Activated CD4-positive, alpha-beta memory T cell treated with anti-CD3 and anti-CD28 coated beads for 36 hours (primary cell): ENCODE measurements around the gene EPG5. TPM values are rescaled to one million over a fixed set of nuclear protein-coding genes. Genes with fewer than 3 reads are reported as not detected.
"Not testable (repeated sequence)": the region's sequence is repeated elsewhere in the genome, so short reads cannot be mapped to it uniquely, and the experiment has no call there.

ENCODE experiments used
- CTCF ChIA-PET: fragments of 350-600 bp; sonication (Branson Sonifier 250); formaldehyde crosslinking; loops from one replicate; lab custom pipeline; 2021; ENCODE audit warnings: antibody characterized with exemption, inconsistent platforms; lab: Charles Lee
- POLR2A ChIA-PET: fragments of 350-600 bp; sonication (Branson Sonifier 250); formaldehyde crosslinking; loops from one replicate; lab custom pipeline; 2021; ENCODE audit warnings: antibody characterized with exemption; lab: Charles Lee
- DNase-seq: peaks from one replicate; pipeline ENCODE4 v3.0.0-alpha.2; 2020
- H3K27ac Mint-ChIP-seq: one replicate; pipeline ENCODE4 v1.8.0; 2021; ENCODE audit warnings: mixed read lengths
- H3K27me3 Mint-ChIP-seq: one replicate; pipeline ENCODE4 v1.8.0; 2021; ENCODE audit warnings: mixed read lengths
- H3K36me3 Mint-ChIP-seq: one replicate; pipeline ENCODE4 v1.8.0; 2021; ENCODE audit warnings: mixed read lengths
- H3K4me1 Mint-ChIP-seq: one replicate; pipeline ENCODE4 v1.8.0; 2021; ENCODE audit warnings: low read depth, mixed read lengths
- H3K4me3 Mint-ChIP-seq: one replicate; pipeline ENCODE4 v1.8.0; 2021; ENCODE audit warnings: mild to moderate bottlenecking, mixed read lengths
- H3K9me3 Mint-ChIP-seq: one replicate; pipeline ENCODE4 v1.8.0; 2021; ENCODE audit warnings: mixed read lengths
- intact Hi-C: fragments of 100-400 bp; cut with micrococcal nuclease; formaldehyde crosslinking; loops from one replicate; pipeline ENCODE4 v1.15.1; 2023
- total RNA-seq, 2 experiments: library from RNA; stranded (reverse); gene quantifications; one replicate each; pipeline ENCODE4 v1.2.3, GENCODE V29; 2021

The EPG5 gene
- total RNA-seq, 2 experiments from 2014 or later, result 18.8 to 21.4 TPM

DNA sequence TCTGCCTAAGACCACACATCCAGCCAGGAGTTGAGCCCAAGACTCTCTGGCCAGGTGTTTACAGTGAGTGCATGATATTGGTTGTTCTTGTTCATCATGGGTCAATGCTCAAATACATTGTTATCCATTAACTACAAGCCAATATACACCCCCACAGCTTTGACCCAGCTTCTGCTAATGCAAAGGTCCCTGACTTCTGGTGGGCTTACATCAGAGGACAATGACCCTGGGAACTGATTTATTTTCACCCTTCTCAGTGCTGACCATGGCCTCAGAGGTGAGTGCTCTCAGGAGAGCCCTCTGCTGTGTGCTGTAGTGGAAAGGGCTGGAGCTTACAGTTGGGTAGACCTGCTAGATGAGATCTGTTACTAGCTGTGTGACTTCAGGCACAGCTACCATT is 152.4 kb downstream of the EPG5 start:
- CTCF ChIA-PET, result interaction anchor here (0.6 kb wide), 1 partner anchor 149 kb away, joined by 4 read pairs; no protein-coding TSS in a partner anchor
- peaks cover 21% of the 10 kb centered on the region for H3K9me3 Mint-ChIP-seq
- H3K27me3 Mint-ChIP-seq, intact Hi-C loops, H3K4me3 Mint-ChIP-seq, POLR2A ChIA-PET, DNase-seq, H3K27ac Mint-ChIP-seq, H3K4me1 Mint-ChIP-seq, H3K36me3 Mint-ChIP-seq: not testable (repeated sequence)

DNA sequence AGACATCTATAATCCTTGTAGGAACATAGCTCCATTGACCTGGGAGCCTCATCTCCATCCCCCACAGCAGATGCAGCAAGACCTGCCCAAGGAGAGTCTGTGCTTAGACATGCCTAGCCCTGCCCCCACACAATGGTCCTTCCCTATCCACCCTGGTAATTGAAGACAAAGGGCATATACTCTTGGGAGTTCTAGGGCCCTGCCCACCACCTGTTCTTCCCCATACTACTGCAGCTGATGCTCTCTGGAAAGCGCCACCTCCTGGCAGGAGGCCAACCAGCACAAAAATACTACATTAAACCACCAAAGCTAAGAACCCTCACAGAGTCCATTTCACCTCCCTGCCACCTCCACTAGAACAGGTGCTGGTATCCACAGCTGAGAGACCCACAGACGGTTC is 160.0 kb downstream of the EPG5 start:
- intact Hi-C loops, result loop anchor here (10.0 kb wide), 1 partner anchor 142 kb away; no protein-coding TSS in a partner anchor
- CTCF ChIA-PET, result interaction anchor here (0.8 to 4.1 kb wide), 7 partner anchors 73 to 338 kb away, joined by 3 to 13 read pairs (median 4); no protein-coding TSS in a partner anchor
- H3K27ac Mint-ChIP-seq, H3K27me3 Mint-ChIP-seq, H3K4me3 Mint-ChIP-seq, H3K36me3 Mint-ChIP-seq, POLR2A ChIA-PET: not testable (repeated sequence)
- DNase-seq, result peak; percentile 55
- Mint-ChIP-seq H3K9me3 (peaks cover 28% of the 10 kb centered on the region), H3K4me1 (peaks cover 17% of the 10 kb centered on the region)

DNA sequence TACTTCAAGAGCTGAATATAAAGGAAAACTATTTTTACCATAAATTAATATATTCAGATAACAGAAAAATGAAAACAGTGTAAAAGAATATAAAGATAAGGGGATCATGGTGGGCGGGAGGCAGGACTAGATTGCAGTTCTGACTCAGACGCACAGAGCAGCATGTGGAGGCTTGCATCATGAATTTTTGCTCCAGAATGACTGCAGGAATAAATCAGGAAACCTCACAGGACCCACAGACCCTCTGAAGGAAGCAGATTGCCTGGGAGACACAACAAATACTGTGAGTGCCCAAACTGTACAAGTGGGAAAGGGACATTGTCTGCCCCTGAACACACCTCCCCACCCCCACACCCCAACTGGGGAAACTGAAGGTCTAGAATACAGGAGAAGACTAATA is 160.9 kb downstream of the EPG5 start:
- POLR2A ChIA-PET, result no interaction called here
- H3K36me3 Mint-ChIP-seq, result peaks cover 2% of the 10 kb centered on the region
- CTCF ChIA-PET, result interaction anchor here (0.8 to 4.1 kb wide), 5 partner anchors 73 to 141 kb away, joined by 3 to 13 read pairs (median 4); no protein-coding TSS in a partner anchor
- peaks cover 25% of the 10 kb centered on the region for H3K9me3 Mint-ChIP-seq
- no peak for DNase-seq
- H3K4me3 Mint-ChIP-seq, result no peak overlapping the region
- H3K27me3 Mint-ChIP-seq, result peaks cover 7% of the 10 kb centered on the region
- peaks cover 17% of the 10 kb centered on the region for H3K4me1 Mint-ChIP-seq
- intact Hi-C loops, result loop anchor here (10.0 kb wide), 1 partner anchor 141 kb away; no protein-coding TSS in a partner anchor
- H3K27ac Mint-ChIP-seq, result no peak overlapping the region

DNA sequence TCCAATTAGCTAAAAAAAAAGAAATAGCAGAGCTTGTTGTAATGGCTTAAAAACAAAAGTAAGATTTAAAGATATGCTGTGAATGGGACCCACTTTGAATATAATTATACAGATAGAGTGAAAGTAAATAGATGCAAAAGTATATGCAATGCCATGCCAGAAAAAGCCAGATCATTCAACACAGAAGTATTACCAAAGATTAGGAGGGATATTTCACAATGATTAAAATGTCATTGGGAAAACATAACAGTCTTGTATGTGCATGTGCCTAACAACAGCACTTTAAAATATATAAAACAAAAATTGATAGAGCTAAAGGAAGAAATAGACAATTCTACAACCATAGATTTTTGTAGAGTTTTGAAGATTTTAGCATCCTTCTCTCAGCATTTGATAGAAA is 161.6 kb downstream of the EPG5 start:
- Mint-ChIP-seq H3K4me3 (no peak overlapping the region), H3K27ac (no peak overlapping the region), H3K36me3 (peaks cover 2% of the 10 kb centered on the region), H3K4me1 (peaks cover 17% of the 10 kb centered on the region), H3K27me3 (peaks cover 7% of the 10 kb centered on the region), H3K9me3 (peaks cover 25% of the 10 kb centered on the region)
- ChIA-PET POLR2A (no interaction called here), CTCF (interaction anchor here (0.7 to 4.1 kb wide), 5 partner anchors 74 to 182 kb away, joined by 3 to 13 read pairs (median 3); no protein-coding TSS in a partner anchor)
- intact Hi-C loops, result loop anchor here (10.0 kb wide), 1 partner anchor 141 kb away; no protein-coding TSS in a partner anchor
- DNase-seq, result no peak

DNA sequence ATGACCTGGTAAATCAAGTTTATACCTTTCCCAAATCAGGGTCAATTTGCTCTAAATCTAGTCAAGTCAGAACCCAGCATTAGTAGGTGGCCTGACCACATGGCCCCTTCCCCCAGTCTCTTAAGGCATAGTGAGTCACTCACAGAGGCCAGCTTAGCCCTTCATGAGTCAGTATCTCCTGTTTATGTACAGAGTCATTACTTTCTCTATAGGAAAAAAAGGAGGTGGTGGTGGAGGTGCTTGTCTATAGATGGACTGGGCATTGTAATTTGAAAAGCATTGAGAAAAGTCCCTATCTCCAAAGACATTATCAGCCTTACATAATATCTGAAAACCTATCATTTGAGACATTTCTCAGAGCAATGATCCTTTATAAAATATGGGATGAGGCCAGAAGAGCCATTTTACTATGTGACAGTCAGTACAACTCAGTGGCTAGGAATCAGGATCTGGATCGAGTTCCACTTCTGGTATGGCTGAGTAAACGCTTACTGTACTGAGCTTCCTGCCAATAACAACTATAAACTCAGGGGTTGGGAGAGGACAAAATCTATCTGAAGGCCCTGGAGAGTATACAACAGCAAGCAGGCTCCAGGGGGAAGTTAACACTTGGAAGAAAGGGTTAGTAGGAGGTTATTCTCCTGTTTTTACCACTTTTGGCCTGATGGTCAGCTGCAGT is 164.2 kb downstream of the EPG5 start:
- DNase-seq, result peak; percentile 52
- no peak overlapping the region for H3K27ac Mint-ChIP-seq
- CTCF ChIA-PET, result interaction anchor here (1.3 kb wide), 1 partner anchor 115 kb away, joined by 4 read pairs; no protein-coding TSS in a partner anchor

DNA sequence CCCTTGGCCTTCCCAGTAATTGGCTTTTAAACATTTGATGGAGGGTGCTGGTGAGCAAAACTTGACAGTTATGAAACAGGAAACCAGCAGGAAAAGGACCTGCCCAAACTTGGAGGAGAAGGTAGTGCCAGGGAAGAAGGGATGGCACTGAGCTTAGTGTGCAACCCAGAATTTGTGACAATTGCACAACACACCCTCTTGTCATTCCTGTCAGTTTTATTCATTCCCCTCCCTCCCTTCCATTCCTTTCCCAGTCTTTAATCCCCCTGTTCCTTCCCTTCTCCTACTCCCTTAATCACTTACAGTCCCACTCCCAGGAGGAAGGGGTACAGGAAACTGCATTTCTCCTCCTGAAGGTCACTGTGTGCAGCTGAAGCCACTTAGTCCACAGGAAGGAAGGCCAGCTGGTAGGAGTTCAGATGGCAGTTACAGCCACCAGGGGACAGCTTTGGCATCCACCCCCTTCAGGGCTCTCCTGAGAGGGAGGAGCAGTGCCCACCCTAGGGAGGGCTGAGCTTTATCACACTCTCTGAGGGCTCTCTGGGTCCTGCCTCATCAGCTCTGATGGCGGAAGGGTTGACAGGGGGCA is 165.6 kb downstream of the EPG5 start:
- CTCF ChIA-PET, result no interaction called here
- peaks cover 11% of the 10 kb centered on the region for H3K9me3 Mint-ChIP-seq
- POLR2A ChIA-PET, result no interaction called here

More for the DNA sequence above, 164.2 kb downstream of the EPG5 start:
- H3K4me1 Mint-ChIP-seq, result peaks cover 8% of the 10 kb centered on the region
- no peak overlapping the region for H3K4me3 Mint-ChIP-seq
- H3K36me3 Mint-ChIP-seq, result peaks cover 2% of the 10 kb centered on the region
- POLR2A ChIA-PET, result no interaction called here
- intact Hi-C loops, result loop anchor here (5.0 to 10.0 kb wide), 2 partner anchors 69 to 138 kb away; no protein-coding TSS in a partner anchor
- H3K9me3 Mint-ChIP-seq, result peaks cover 11% of the 10 kb centered on the region
- H3K27me3 Mint-ChIP-seq, result peaks cover 7% of the 10 kb centered on the region

More for the DNA sequence above, 165.6 kb downstream of the EPG5 start:
- no peak for DNase-seq
- intact Hi-C loops, result loop anchor here (5.0 to 10.0 kb wide), 2 partner anchors 71 to 137 kb away; no protein-coding TSS in a partner anchor
- peaks cover 7% of the 10 kb centered on the region for H3K27me3 Mint-ChIP-seq
- H3K4me1 Mint-ChIP-seq, result peaks cover 8% of the 10 kb centered on the region
- H3K36me3 Mint-ChIP-seq, result peaks cover 2% of the 10 kb centered on the region
- H3K4me3 Mint-ChIP-seq, result no peak overlapping the region
- H3K27ac Mint-ChIP-seq, result no peak overlapping the region

Other genes starting within 250 kb of the EPG5 start
- gene SLC14A1, start 243.1 kb downstream of the EPG5 start, total RNA-seq, result 1 to 10 TPM in 1 of 2 experiments, under 1 TPM in 1; 0.80 to 1.1 TPM
- gene SIGLEC15, start 141.7 kb downstream of the EPG5 start, total RNA-seq, result not detected
- 10 to 100 TPM; 13.5 to 15.2 TPM for gene PSTPIP2, start 104.9 kb upstream of the EPG5 start, total RNA-seq
- gene ATP5F1A, start 131.0 kb upstream of the EPG5 start, total RNA-seq, result 100 to 1,000 TPM; 442 to 447 TPM
- 10 to 100 TPM; 57.4 to 65.5 TPM for gene HAUS1, start 137.1 kb upstream of the EPG5 start, total RNA-seq